ENCODE results near the gene CYTH1. TPM values are rescaled to one million over a fixed set of nuclear protein-coding genes. Genes with fewer than 3 reads are reported as not detected.

CYTH1 gene
- total RNA-seq, 6 donors from 2014 or later: 113 to 295 (median 121) TPM

DNA sequence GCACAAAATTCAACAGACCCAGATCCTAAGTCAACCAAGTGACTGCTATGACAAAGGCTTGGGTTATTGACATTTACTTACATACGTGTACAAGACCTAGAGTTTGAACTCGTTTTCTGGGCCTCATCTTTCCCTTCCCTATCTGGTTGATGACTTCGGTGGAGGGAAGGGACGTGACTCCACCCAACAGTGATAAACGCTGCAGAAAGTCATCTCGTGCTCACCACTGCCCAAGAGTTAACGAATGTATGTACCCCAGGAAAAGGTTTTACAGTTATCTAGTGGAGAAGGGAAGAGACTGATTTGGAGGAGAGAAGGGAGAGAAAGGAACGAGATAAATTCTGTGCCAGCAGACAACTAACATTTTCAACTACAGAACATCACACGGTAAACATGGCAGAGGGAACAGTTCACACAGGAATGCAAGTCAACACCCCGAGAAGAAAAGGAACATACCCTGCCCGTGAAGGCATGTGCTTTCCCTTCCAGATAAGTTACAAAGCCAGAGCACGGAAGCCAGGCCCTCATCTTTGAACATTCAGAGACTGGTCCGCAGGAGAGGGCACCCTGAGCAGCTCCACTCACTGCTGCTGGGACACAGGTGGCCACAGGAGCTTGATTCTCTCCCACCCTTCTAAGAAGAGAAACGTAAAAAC is 13.9 kb upstream of the CYTH1 start:
- peaks cover 4 to 30% (median 21%) of the 10 kb centered on the region in 4 donors for H3K4me1 ChIP-seq
- peak overlapping the region; percentile 35 to 77 (median 46) for H3K27ac ChIP-seq
- no peaks in the 10 kb centered on the region for H3K27me3 ChIP-seq
- no peak overlapping the region for H3K4me3 ChIP-seq
- H3K36me3 ChIP-seq: peaks cover 4 to 76% (median 36%) of the 10 kb centered on the region in 4 donors
- WGBS, 2 donors: 80 to 85% methylated on average over 14 of the region's 14 CpGs
- no peak for TF ChIP-seq POLR2A (IDR thresholded peaks at IDR 0.05)
- peak in 1 of 2 donors; percentile 11 for TF ChIP-seq POLR2AphosphoS5 (IDR thresholded peaks at IDR 0.05)
- DNase-seq (no peak), ATAC-seq (ENCODE audit: low FRiP score in 2 of 2) (no peak)
- no peaks in the 10 kb centered on the region for H3K9me3 ChIP-seq

DNA sequence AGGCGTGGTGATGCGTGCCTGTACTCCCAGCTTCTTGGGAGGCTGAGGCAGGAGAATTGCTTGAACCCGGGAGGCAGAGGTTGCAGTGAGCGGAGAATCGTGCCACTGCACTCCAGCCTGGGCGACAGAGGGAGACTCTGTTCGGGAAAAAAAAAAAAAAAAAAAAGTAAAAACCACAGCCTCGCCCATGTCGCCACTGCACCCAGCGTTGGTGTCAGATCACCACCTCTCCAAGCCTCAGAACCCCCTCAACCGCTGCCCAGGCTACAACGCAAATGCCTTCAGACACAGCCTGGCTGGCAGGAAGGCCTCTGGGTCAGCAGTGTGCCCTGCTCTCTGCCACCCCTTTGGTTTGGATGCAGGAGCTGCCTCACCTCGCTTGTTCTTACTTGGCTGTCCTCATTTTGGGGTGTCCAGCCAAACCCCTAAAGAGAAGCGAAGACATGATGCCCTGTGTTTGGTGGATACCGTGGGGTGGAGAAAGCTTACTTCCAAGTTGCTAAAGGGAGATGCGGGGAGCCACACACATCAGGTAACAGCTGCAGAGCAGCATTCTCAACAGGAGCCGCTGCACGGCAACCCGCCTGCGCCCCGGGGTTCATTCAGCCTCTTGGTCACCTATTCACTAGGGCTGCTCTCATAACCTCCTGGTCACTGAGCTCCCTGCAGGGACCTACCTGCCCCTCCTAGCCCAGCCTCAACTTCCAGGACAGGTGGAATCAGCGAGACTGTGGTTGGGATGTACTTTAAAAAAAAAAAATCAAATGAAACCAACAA is 13.0 kb upstream of the CYTH1 start:
- no peak overlapping the region for H3K4me3 ChIP-seq
- H3K27ac ChIP-seq: no peak overlapping the region
- 81 to 87% methylated on average over 21 to 22 of the region's 22 CpGs for WGBS, 2 donors
- H3K27me3 ChIP-seq: no peaks in the 10 kb centered on the region
- ATAC-seq (ENCODE audit: low FRiP score in 2 of 2) (no peak), DNase-seq (no peak)
- peaks cover 10 to 39% (median 28%) of the 10 kb centered on the region in 4 donors for H3K4me1 ChIP-seq
- TF ChIP-seq, protein P1, sequence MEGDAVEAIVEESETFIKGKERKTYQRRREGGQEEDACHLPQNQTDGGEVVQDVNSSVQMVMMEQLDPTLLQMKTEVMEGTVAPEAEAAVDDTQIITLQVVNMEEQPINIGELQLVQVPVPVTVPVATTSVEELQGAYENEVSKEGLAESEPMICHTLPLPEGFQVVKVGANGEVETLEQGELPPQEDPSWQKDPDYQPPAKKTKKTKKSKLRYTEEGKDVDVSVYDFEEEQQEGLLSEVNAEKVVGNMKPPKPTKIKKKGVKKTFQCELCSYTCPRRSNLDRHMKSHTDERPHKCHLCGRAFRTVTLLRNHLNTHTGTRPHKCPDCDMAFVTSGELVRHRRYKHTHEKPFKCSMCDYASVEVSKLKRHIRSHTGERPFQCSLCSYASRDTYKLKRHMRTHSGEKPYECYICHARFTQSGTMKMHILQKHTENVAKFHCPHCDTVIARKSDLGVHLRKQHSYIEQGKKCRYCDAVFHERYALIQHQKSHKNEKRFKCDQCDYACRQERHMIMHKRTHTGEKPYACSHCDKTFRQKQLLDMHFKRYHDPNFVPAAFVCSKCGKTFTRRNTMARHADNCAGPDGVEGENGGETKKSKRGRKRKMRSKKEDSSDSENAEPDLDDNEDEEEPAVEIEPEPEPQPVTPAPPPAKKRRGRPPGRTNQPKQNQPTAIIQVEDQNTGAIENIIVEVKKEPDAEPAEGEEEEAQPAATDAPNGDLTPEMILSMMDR (IDR thresholded peaks at IDR 0.05): no peak
- TF ChIP-seq POLR2AphosphoS5 (IDR thresholded peaks at IDR 0.05) (no peak), EP300 (IDR thresholded peaks at IDR 0.05) (no peak), POLR2A (IDR thresholded peaks at IDR 0.05) (no peak)
- H3K9me3 ChIP-seq: no peaks in the 10 kb centered on the region
- peaks cover 4 to 72% (median 36%) of the 10 kb centered on the region in 4 donors for H3K36me3 ChIP-seq

- Histone ChIP-seq H3K4me1 (peaks cover 17 to 45% (median 35%) of the 10 kb centered on the region in 4 donors), H3K9me3 (no peaks in the 10 kb centered on the region), H3K36me3 (peaks cover 4 to 65% (median 36%) of the 10 kb centered on the region in 4 donors), H3K27me3 (no peaks in the 10 kb centered on the region), H3K27ac (peak overlapping the region in 1 of 4 donors; percentile 11), H3K4me3 (no peak overlapping the region)
- no peak for ATAC-seq (ENCODE audit: low FRiP score in 2 of 2)
- TF ChIP-seq, protein P1 (IDR thresholded peaks at IDR 0.05): no peak
- no peak for TF ChIP-seq POLR2A (IDR thresholded peaks at IDR 0.05)
- no peak for TF ChIP-seq POLR2AphosphoS5 (IDR thresholded peaks at IDR 0.05)
- WGBS, 2 donors: 93% methylated on average over 13 to 16 of the region's 16 CpGs
- DNase-seq: no peak
Observed at GRCh38 chr17:78794399-78794798, 12.3 kb upstream of the CYTH1 start.

DNA sequence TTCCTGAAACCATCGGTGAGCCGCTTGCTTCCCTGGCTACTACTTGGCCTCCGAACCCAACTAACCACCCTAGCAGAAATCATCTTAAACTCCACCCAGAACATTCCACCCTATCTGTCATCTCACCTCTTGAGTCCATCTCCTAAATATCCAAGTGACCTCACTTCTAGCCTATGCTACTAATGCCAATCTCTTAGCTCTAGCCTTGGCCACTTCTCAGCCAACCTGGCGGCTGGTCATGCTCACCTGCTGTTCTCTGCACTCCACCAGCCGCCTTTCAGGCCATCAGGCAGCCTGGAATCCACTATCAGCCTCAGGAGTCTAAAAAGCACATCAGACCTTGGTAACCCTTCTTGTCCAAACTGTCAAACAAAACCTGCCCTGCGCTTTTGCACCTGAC is 11.9 kb upstream of the CYTH1 start:
- Histone ChIP-seq H3K9me3 (no peaks in the 10 kb centered on the region), H3K27me3 (no peaks in the 10 kb centered on the region), H3K4me1 (peaks cover 21 to 49% (median 39%) of the 10 kb centered on the region in 4 donors), H3K27ac (peak overlapping the region in 1 of 4 donors; percentile 11), H3K4me3 (no peak overlapping the region), H3K36me3 (peaks cover 4 to 61% (median 35%) of the 10 kb centered on the region in 4 donors)
- DNase-seq: no peak
- ATAC-seq (ENCODE audit: low FRiP score in 2 of 2): no peak
- WGBS, 2 donors: 81 to 94% methylated on average over 6 of the region's 6 CpGs
- TF ChIP-seq POLR2AphosphoS5 (IDR thresholded peaks at IDR 0.05) (no peak), EP300 (IDR thresholded peaks at IDR 0.05) (no peak), POLR2A (IDR thresholded peaks at IDR 0.05) (no peak)
- TF ChIP-seq, protein P1 (IDR thresholded peaks at IDR 0.05): no peak

- no peaks in the 10 kb centered on the region for H3K9me3 ChIP-seq
- peaks cover 26 to 51% (median 41%) of the 10 kb centered on the region in 4 donors for H3K4me1 ChIP-seq
- peaks cover 4 to 55% (median 32%) of the 10 kb centered on the region in 4 donors for H3K36me3 ChIP-seq
- ATAC-seq (ENCODE audit: low FRiP score in 2 of 2): no peak
- no peak for TF ChIP-seq POLR2AphosphoS5 (IDR thresholded peaks at IDR 0.05)
- TF ChIP-seq, protein P1 (IDR thresholded peaks at IDR 0.05): no peak
- TF ChIP-seq EP300 (IDR thresholded peaks at IDR 0.05): no peak
- TF ChIP-seq POLR2A (IDR thresholded peaks at IDR 0.05): no peak
- DNase-seq: no peak
- H3K27ac ChIP-seq: no peak overlapping the region
- H3K27me3 ChIP-seq: no peaks in the 10 kb centered on the region
- WGBS, 2 donors: 81 to 90% methylated on average over 10 of the region's 10 CpGs
- no peak overlapping the region for H3K4me3 ChIP-seq
Observed at GRCh38 chr17:78793415-78793814, 11.3 kb upstream of the CYTH1 start.

Data from upper lobe of left lung (tissue), 6 donors.